A549 (cell line): ENCODE data around the gene RYR1.

Experiments
- CTCF ChIP-seq: fragments of >200 bp; sonication (Bioruptor Twin); formaldehyde crosslinking; IDR thresholded peaks from 3 replicates; pipeline ENCODE4 v1.5.1; 2016
- EP300 ChIP-seq, 2 experiments: fragments of >200 bp; sonication (Bioruptor Twin); formaldehyde crosslinking; IDR thresholded peaks; 2 replicates in 1 of 2; 3 replicates in 1 of 2; pipeline ENCODE4 v1.6.1; 2016 to 2017
- ESRRA ChIP-seq: fragments of 150-350 bp; IDR thresholded peaks from 2 replicates; pipeline ENCODE4 v1.6.1; 2014; ENCODE audit warnings: mild to moderate bottlenecking, low read length, borderline replicate concordance
- GATA3 ChIP-seq: IDR thresholded peaks from 2 replicates; pipeline ENCODE4 v1.6.1; 2012; ENCODE audit warnings: borderline replicate concordance
- JUNB ChIP-seq: fragments of >200 bp; sonication (Bioruptor Twin); formaldehyde crosslinking; IDR thresholded peaks from 2 replicates; pipeline ENCODE4 v1.6.1; 2016
- TF ChIP-seq, protein P1 (sequence below): fragments of 450-650 bp; IDR thresholded peaks from 2 replicates; pipeline ENCODE4 v1.6.1; 2014; ENCODE audit warnings: antibody characterized with exemption
- TF ChIP-seq, protein P2 (sequence below): fragments of 250-450 bp; sonication (Bioruptor Pico); IDR thresholded peaks from 2 replicates; pipeline ENCODE4 v1.5.0; 2021; ENCODE audit warnings: mild to moderate bottlenecking, moderate library complexity, borderline replicate concordance

DNA sequence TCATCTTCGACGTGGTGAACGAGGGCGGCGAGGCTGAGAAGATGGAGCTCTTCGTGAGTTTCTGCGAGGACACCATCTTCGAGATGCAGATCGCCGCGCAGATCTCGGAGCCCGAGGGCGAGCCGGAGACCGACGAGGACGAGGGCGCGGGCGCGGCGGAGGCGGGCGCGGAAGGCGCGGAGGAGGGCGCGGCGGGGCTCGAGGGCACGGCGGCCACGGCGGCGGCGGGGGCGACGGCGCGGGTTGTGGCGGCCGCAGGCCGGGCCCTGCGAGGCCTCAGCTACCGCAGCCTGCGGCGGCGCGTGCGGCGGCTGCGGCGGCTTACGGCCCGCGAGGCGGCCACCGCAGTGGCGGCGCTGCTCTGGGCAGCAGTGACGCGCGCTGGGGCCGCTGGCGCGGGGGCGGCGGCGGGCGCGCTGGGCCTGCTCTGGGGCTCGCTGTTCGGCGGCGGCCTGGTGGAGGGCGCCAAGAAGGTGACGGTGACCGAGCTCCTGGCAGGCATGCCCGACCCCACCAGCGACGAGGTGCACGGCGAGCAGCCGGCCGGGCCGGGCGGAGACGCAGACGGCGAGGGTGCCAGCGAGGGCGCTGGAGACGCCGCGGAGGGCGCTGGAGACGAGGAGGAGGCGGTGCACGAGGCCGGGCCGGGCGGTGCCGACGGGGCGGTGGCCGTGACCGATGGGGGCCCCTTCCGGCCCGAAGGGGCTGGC, 131.6 kb downstream of the RYR1 start:
- TF ChIP-seq CTCF (peak; percentile 22; the same call in 2 of the 3 replicates), ESRRA (no peak), EP300 (IDR thresholded peaks at IDR 0.05) (no peak), GATA3 (no peak), JUNB (no peak)
- TF ChIP-seq, protein P1, sequence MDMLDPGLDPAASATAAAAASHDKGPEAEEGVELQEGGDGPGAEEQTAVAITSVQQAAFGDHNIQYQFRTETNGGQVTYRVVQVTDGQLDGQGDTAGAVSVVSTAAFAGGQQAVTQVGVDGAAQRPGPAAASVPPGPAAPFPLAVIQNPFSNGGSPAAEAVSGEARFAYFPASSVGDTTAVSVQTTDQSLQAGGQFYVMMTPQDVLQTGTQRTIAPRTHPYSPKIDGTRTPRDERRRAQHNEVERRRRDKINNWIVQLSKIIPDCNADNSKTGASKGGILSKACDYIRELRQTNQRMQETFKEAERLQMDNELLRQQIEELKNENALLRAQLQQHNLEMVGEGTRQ: no peak
- TF ChIP-seq, protein P2, sequence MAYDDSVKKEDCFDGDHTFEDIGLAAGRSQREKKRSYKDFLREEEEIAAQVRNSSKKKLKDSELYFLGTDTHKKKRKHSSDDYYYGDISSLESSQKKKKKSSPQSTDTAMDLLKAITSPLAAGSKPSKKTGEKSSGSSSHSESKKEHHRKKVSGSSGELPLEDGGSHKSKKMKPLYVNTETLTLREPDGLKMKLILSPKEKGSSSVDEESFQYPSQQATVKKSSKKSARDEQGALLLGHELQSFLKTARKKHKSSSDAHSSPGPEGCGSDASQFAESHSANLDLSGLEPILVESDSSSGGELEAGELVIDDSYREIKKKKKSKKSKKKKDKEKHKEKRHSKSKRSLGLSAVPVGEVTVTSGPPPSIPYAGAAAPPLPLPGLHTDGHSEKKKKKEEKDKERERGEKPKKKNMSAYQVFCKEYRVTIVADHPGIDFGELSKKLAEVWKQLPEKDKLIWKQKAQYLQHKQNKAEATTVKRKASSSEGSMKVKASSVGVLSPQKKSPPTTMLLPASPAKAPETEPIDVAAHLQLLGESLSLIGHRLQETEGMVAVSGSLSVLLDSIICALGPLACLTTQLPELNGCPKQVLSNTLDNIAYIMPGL: no peak
